GM12878 (cell line): ENCODE results near the gene LTBP3. TPM values are rescaled to one million over a fixed set of nuclear protein-coding genes. Genes with fewer than 3 reads are reported as not detected.

ENCODE experiments used
- ATAC-seq: fragments of 200-7000 bp; cut with Tn5 transposase; 3 replicates; pipeline ENCODE4 v1.9.1; 2020; ENCODE audit warnings: mild to moderate bottlenecking, moderate library complexity
- BruUV-seq: library from RNA; stranded (reverse); fragments of 400-500 nt; replicated peaks from 2 replicates; lab custom pipeline; 2021; lab: Mats Ljungman, UMichigan
- CTCF ChIA-PET: fragments of 300-600 bp; sonication (Branson Sonifier 250); formaldehyde crosslinking; extraction: SDS; loops from one replicate; lab custom pipeline; 2021; ENCODE audit warnings: inconsistent platforms; lab: Yijun Ruan, JAX
- POLR2A ChIA-PET: fragments of 350-600 bp; formaldehyde crosslinking; extraction: SDS; loops from one replicate; lab custom pipeline; 2021; ENCODE audit warnings: inconsistent platforms; lab: Charles Lee
- RAD21 ChIA-PET: fragments of 300-600 bp; sonication (Branson Sonifier 250); formaldehyde crosslinking; loops from one replicate; lab custom pipeline; 2023; ENCODE audit warnings: antibody characterized with exemption; ENCODE audit not compliant: unreplicated experiment; lab: Charles Lee
- SMC1A ChIA-PET: fragments of 300-600 bp; sonication (Branson Sonifier 250); formaldehyde crosslinking; loops from one replicate; lab custom pipeline; 2023; ENCODE audit not compliant: unreplicated experiment, uncharacterized antibody; lab: Charles Lee
- DNase-seq: peaks from one replicate; pipeline ENCODE4 v3.0.0-alpha.2; 2011; ENCODE audit warnings: low read depth, low spot score
- FAIRE-seq: peaks from 3 replicates; lab custom pipeline; 2011; peaks lifted over from hg19 to GRCh38; lab: Jason Lieb, UNC
- H2AFZ ChIP-seq: 2 replicates; pipeline ENCODE4 v1.6.0; 2011; ENCODE audit warnings: low read depth, low read length, control low read depth; ENCODE audit not compliant: control insufficient read depth
- H3K27ac ChIP-seq: 2 replicates; pipeline ENCODE4 v1.5.1; 2011; ENCODE audit warnings: control low read depth; ENCODE audit not compliant: control insufficient read depth, insufficient read depth
- H3K27me3 ChIP-seq, 2 experiments: replicated peaks in 1 of 2; 2 replicates each; pipeline versions ENCODE4 v1.6.0 to v1.6.1; 2011; ENCODE audit warnings: low read length in 1 of 2; ENCODE audit not compliant: control insufficient read depth in 2 of 2, insufficient read depth in 2 of 2
- H3K36me3 ChIP-seq, 2 experiments: 2 replicates each; pipeline ENCODE4 v1.5.1; 2011; ENCODE audit warnings: low read length in 1 of 2; ENCODE audit not compliant: control insufficient read depth in 2 of 2, insufficient read depth in 2 of 2
- H3K4me1 ChIP-seq: 2 replicates; pipeline ENCODE4 v1.6.1; 2011; ENCODE audit warnings: mild to moderate bottlenecking, low read length, moderate library complexity, mixed read lengths; ENCODE audit not compliant: control insufficient read depth, insufficient read depth
- H3K4me2 ChIP-seq: 2 replicates; pipeline ENCODE4 v1.6.0; 2011; ENCODE audit warnings: control low read depth; ENCODE audit not compliant: control insufficient read depth, insufficient read depth
- H3K4me3 ChIP-seq: fragments of 200-600 bp; sonication (generic); 2 replicates; pipeline ENCODE4 v1.5.1; 2016
- H3K79me2 ChIP-seq: 2 replicates; pipeline ENCODE4 v1.6.0; 2011; ENCODE audit warnings: low read length; ENCODE audit not compliant: control insufficient read depth, insufficient read depth
- H3K9ac ChIP-seq: 2 replicates; pipeline ENCODE4 v1.8.0; 2011; ENCODE audit warnings: low read length, control low read depth, mixed read lengths; ENCODE audit not compliant: control insufficient read depth, insufficient read depth
- H3K9me3 ChIP-seq: replicated peaks from 3 replicates; pipeline ENCODE4 v1.5.1; 2011; ENCODE audit warnings: mild to moderate bottlenecking, low read length; ENCODE audit not compliant: control insufficient read depth, insufficient read depth
- H4K20me1 ChIP-seq: 2 replicates; pipeline ENCODE4 v1.6.0; 2011; ENCODE audit not compliant: control insufficient read depth, insufficient read depth
- CBFB ChIP-seq: IDR thresholded peaks from 2 replicates; pipeline ENCODE4 v1.6.1; 2016; ENCODE audit warnings: antibody characterized with exemption, low read depth
- CHD1 ChIP-seq: IDR thresholded peaks from 2 replicates; pipeline ENCODE4 v1.6.1; 2012; ENCODE audit warnings: low read depth, low read length, improper control_type of control experiment
- CHD4 ChIP-seq: fragments of 200-600 bp; sonication (generic); IDR thresholded peaks from 2 replicates; pipeline ENCODE4 v1.6.1; 2016; ENCODE audit warnings: mild to moderate bottlenecking
- IKZF1 ChIP-seq: fragments of 450-650 bp; conservative IDR thresholded peaks from 2 replicates; pipeline ENCODE4 v1.6.1; 2017; ENCODE audit warnings: antibody characterized with exemption, mild to moderate bottlenecking
- MYC ChIP-seq: IDR thresholded peaks from 2 replicates; pipeline ENCODE4 v1.6.1; 2011; ENCODE audit warnings: mild to moderate bottlenecking, low read length, moderate library complexity, inconsistent platforms; ENCODE audit not compliant: insufficient read depth, insufficient replicate concordance, insufficient read length, severe bottlenecking
- NR2F1 ChIP-seq: fragments of 450-650 bp; conservative IDR thresholded peaks from 2 replicates; pipeline ENCODE4 v1.6.1; 2017; ENCODE audit warnings: mild to moderate bottlenecking
- NRF1 ChIP-seq: conservative IDR thresholded peaks from 2 replicates; pipeline ENCODE4 v1.6.1; 2011; ENCODE audit warnings: mild to moderate bottlenecking, low read depth, low read length, improper control_type of control experiment
- PAX5 ChIP-seq: IDR thresholded peaks from 2 replicates; pipeline ENCODE4 v1.6.1; 2011; ENCODE audit warnings: low read depth, low read length, borderline replicate concordance
- RAD51 ChIP-seq: fragments of 450-650 bp; IDR thresholded peaks from 2 replicates; pipeline ENCODE4 v1.6.1; 2016; ENCODE audit warnings: moderate library complexity, mild to moderate bottlenecking, inconsistent platforms
- SIX5 ChIP-seq: IDR thresholded peaks from 2 replicates; pipeline ENCODE4 v1.6.1; 2011; ENCODE audit warnings: mild to moderate bottlenecking, low read depth, low read length, moderate library complexity; ENCODE audit not compliant: severe bottlenecking
- SMAD1 ChIP-seq: fragments of 450-650 bp; IDR thresholded peaks from 2 replicates; pipeline ENCODE4 v1.6.1; 2018; ENCODE audit warnings: mild to moderate bottlenecking, low read depth; ENCODE audit not compliant: partially characterized antibody
- SMAD5 ChIP-seq: IDR thresholded peaks from 2 replicates; pipeline ENCODE4 v1.6.1; 2016; ENCODE audit warnings: antibody characterized with exemption, low read depth
- SMC3 ChIP-seq: IDR thresholded peaks from 2 replicates; pipeline ENCODE4 v1.6.1; 2011; ENCODE audit warnings: low read length, improper control_type of control experiment, borderline replicate concordance
- SUPT20H ChIP-seq: IDR thresholded peaks from 2 replicates; pipeline ENCODE4 v1.6.1; 2011; ENCODE audit warnings: low read depth, mild to moderate bottlenecking, low read length, moderate library complexity, borderline replicate concordance; ENCODE audit not compliant: control insufficient read depth
- ZBED1 ChIP-seq: IDR thresholded peaks from 2 replicates; pipeline ENCODE4 v1.6.1; 2016; ENCODE audit warnings: borderline replicate concordance
- ZNF217 ChIP-seq: fragments of 450-650 bp; IDR thresholded peaks from 2 replicates; pipeline ENCODE4 v1.6.1; 2017; ENCODE audit warnings: antibody characterized with exemption, mild to moderate bottlenecking
- ZNF384 ChIP-seq: IDR thresholded peaks from 2 replicates; pipeline ENCODE4 v1.6.1; 2012; ENCODE audit warnings: low read depth, mild to moderate bottlenecking, low read length, improper control_type of control experiment, borderline replicate concordance
- WGBS: methylation state at CpG from one replicate; pipeline ENCODE4 v1.1.6; 2016; ENCODE audit warnings: low lambda C conversion rate; ENCODE audit not compliant: insufficient replicate concordance, insufficient coverage; ENCODE audit errors: missing lambda C conversion rate; 5-methylcytosine and 5-hydroxymethylcytosine counted together
- in situ Hi-C: fragments of 300-500 bp; cut with MboI; formaldehyde crosslinking; loops from 9 replicates; pipeline ENCODE4 v1.14.3; 2018; ENCODE audit warnings: mixed read lengths
- intact Hi-C: fragments of 100-400 bp; cut with micrococcal nuclease; formaldehyde crosslinking; loops from one replicate; pipeline ENCODE4 v1.14.2; 2022; ENCODE audit not compliant: unreplicated experiment
- polyA plus RNA-seq, 11 experiments: library from polyadenylated mRNA; depleted of rRNA in 4 of 11; unstranded in 6 of 11; stranded (reverse) in 5 of 11; fragments of >200 nt; fragmentation: Nextera tagmentation in 4 of 11; fragmentation: Illumina TruSeq in 1 of 11; extraction: Ambion mirVana in 4 of 11; extraction: Trizol in 1 of 11; gene quantifications; 1 replicate in 1 of 11; 2 replicates in 10 of 11; pipeline versions ENCODE4 v1.2.1 to v1.2.3, GENCODE V29; 2011 to 2016; ENCODE audit warnings: inconsistent platforms in 2 of 11, missing spikeins in 2 of 11, low read depth in 1 of 11
- total RNA-seq, 4 experiments: library from RNA; depleted of rRNA in 3 of 4; stranded (reverse); fragments of >200 nt in 3 of 4; fragmentation: Illumina TruSeq in 1 of 4; extraction: Trizol in 1 of 4; gene quantifications; 2 replicates each; pipeline versions ENCODE4 v1.2.1 to v1.2.3, GENCODE V29; 2013 to 2021
- TF ChIP-seq, protein P1 (sequence below): fragments of 450-650 bp; IDR thresholded peaks from 2 replicates; pipeline ENCODE4 v1.6.1; 2016; ENCODE audit warnings: mild to moderate bottlenecking
- TF ChIP-seq, protein P2 (sequence below): fragments of 450-650 bp; formaldehyde crosslinking; IDR thresholded peaks from 2 replicates; pipeline ENCODE4 v1.4.0; 2022; ENCODE audit warnings: mild to moderate bottlenecking, moderate library complexity

Gene LTBP3
- total and polyA plus RNA-seq, 10 of the 15 experiments (the other 5 are each of a cell fraction or from before 2014, with no cell fraction given) = 2.2 to 12.2 (median 6.2) TPM; not detected in 2

DNA sequence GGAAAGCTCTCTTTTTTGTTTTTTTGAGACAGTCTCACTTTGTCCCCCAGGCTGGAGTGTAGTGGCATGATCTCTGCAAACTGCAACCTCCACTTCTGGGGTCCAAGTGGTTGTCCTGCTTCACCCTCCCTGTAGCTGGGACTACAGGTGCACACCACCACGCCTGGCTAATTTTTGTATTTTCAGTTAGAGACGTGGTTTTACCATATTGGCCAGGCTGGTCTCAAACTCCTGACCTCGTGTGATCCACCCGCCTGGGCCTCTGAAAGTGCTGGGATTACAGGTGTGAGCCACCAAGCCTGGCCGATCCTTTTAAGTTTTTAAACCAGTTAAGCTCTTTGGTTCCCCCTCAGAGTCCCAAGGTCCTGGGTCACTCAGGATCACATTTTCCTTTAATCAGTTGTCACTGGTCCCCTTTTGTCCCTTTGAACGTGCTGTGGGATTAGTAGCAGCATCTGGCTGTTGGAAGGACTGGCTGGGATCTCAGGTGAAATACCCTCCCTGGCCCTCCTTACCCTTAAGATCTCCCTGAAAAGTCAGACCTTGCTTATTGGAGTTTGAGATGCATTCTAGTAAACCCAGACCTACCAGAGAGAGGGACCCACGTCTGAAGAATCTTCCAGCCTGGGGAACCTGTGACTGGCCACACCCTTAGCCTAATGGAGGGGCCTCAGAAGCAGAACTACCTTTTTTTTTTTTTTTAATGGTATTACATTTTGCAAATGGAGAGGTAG lies 51.2 kb downstream of the LTBP3 start:
- ATAC-seq = peak; percentile 61
- WGBS = under 1% methylated on average over 7 of the region's 7 CpGs
- DNase-seq = no peak
- H3K4me3 ChIP-seq = no peak overlapping the region
- ChIA-PET SMC1A (interaction anchor here (0.5 to 19.3 kb wide), 6 partner anchors 14 to 140 kb away, joined by 3 to 481 read pairs (median 72); partner anchors contain the start of gene MALAT1), POLR2A (interaction anchor here (0.6 to 10.3 kb wide), 12 partner anchors 14 to 302 kb away, joined by 3 to 192 read pairs (median 11); partner anchors contain the start of genes MALAT1, NEAT1 and SCYL1), CTCF (interaction anchor here (1.2 to 27.9 kb wide), 8 partner anchors 12 to 139 kb away, joined by 3 to 728 read pairs (median 12); partner anchors contain the start of genes FRMD8, MALAT1, NEAT1 and SCYL1), RAD21 (interaction anchor here (0.5 to 11.3 kb wide), 14 partner anchors 8 to 174 kb away, joined by 3 to 179 read pairs (median 8); partner anchors contain the start of genes DPF2, FAM89B, MALAT1 and NEAT1)
- H3K4me1 ChIP-seq = peaks cover 10% of the 10 kb centered on the region; the same call in 1 of the 2 replicates
- H3K9ac ChIP-seq = peak overlapping the region; percentile 100; the same call in 1 of the 2 replicates
- H3K9me3 ChIP-seq = no peaks in the 10 kb centered on the region
- in situ Hi-C loops (loop anchor here (5.0 kb wide), 1 partner anchor 90 kb away; no protein-coding TSS in a partner anchor), intact Hi-C loops (loop anchor here (2.0 kb wide), 1 partner anchor 36 kb away; no protein-coding TSS in a partner anchor)
- no peak overlapping the region for H2AFZ ChIP-seq
- FAIRE-seq = no peak
- peaks cover 50% of the 10 kb centered on the region for H3K79me2 ChIP-seq
- peak overlapping the region; percentile 87; the same call in 1 of the 2 replicates for H3K4me2 ChIP-seq
- H3K27ac ChIP-seq = peak overlapping the region; percentile 28
- peaks cover 6 to 36% of the 10 kb centered on the region in 2 experiments for H3K36me3 ChIP-seq
- no peaks in the 10 kb centered on the region for H3K27me3 ChIP-seq
- no TSS peak for BruUV-seq
- peaks cover 15% of the 10 kb centered on the region for H4K20me1 ChIP-seq
- TF ChIP-seq SMAD1 (no peak), ZBED1 (peak; percentile 95; the same call in 1 of the 2 replicates), PAX5 (peak; percentile 97), SMAD5 (peak; percentile 97), CHD4 (no peak), SIX5 (no peak), ZNF217 (no peak), CBFB (peak; percentile 83), IKZF1 (peak; percentile 64), NRF1 (no peak), ZNF384 (peak; percentile 87), RAD51 (0 out of 2 replicates have a peak, but pooled peaks have one; percentile 2), CHD1 (peak; percentile 85; the same call in 1 of the 2 replicates), NR2F1 (peak; percentile 20; the same call in 1 of the 2 replicates), SUPT20H (no peak), SMC3 (no peak; the same call in 1 of the 2 replicates), MYC (no peak)
- TF ChIP-seq, protein P1, sequence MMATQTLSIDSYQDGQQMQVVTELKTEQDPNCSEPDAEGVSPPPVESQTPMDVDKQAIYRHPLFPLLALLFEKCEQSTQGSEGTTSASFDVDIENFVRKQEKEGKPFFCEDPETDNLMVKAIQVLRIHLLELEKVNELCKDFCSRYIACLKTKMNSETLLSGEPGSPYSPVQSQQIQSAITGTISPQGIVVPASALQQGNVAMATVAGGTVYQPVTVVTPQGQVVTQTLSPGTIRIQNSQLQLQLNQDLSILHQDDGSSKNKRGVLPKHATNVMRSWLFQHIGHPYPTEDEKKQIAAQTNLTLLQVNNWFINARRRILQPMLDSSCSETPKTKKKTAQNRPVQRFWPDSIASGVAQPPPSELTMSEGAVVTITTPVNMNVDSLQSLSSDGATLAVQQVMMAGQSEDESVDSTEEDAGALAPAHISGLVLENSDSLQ = no peak
- TF ChIP-seq, protein P2, sequence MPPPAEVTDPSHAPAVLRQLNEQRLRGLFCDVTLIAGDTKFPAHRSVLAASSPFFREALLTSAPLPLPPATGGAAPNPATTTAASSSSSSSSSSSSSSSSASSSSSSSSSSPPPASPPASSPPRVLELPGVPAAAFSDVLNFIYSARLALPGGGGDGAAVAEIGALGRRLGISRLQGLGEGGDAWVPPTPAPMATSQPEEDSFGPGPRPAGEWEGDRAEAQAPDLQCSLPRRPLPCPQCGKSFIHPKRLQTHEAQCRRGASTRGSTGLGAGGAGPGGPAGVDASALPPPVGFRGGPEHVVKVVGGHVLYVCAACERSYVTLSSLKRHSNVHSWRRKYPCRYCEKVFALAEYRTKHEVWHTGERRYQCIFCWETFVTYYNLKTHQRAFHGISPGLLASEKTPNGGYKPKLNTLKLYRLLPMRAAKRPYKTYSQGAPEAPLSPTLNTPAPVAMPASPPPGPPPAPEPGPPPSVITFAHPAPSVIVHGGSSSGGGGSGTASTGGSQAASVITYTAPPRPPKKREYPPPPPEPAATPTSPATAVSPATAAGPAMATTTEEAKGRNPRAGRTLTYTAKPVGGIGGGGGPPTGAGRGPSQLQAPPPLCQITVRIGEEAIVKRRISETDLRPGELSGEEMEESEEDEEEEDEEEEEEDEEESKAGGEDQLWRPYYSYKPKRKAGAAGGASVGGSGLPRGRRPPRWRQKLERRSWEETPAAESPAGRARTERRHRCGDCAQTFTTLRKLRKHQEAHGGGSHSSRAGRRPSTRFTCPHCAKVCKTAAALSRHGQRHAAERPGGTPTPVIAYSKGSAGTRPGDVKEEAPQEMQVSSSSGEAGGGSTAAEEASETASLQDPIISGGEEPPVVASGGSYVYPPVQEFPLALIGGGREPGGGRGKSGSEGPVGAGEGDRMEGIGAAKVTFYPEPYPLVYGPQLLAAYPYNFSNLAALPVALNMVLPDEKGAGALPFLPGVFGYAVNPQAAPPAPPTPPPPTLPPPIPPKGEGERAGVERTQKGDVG (CRISPR knock-in tag) = peak; percentile 91; the same call in 1 of the 2 replicates
